LHCN-M2 (cell line): ENCODE results near the gene PEX1. TPM values are rescaled to one million over a fixed set of nuclear protein-coding genes. Genes with fewer than 3 reads are reported as not detected.
"Not testable (repeated sequence)": the region's sequence is repeated elsewhere in the genome, so short reads cannot be mapped to it uniquely, and the experiment has no call there.

ENCODE experiments used
- DNase-seq: peaks from one replicate; pipeline ENCODE4 v3.0.0-alpha.2; 2012; ENCODE audit warnings: low read depth
- polyA plus RNA-seq: library from polyadenylated mRNA; unstranded; fragments of >200 nt; gene quantifications from one replicate; pipeline ENCODE4 v1.2.1, GENCODE V29; 2012; ENCODE audit warnings: missing spikeins
- total RNA-seq: library from RNA; depleted of rRNA; stranded (reverse); fragments of >200 nt; gene quantifications from 2 replicates; pipeline ENCODE4 v1.2.3, GENCODE V29; 2014; rRNA removed

PEX1 gene
- total RNA-seq: 17.1 and 19.6 TPM in 2 replicates
- polyA plus RNA-seq: 4.8 TPM

GRCh38 chr7:92528188-92528957 is at the start of gene PEX1, which contains the start of gene RBM48:
Gene PEX1, minus strand, starts transcription at chr7:92528520. Its CDS starts 85 bp downstream, at chr7:92528435.
Gene RBM48, plus strand, starts transcription at chr7:92528795. Its CDS starts 19 bp downstream, at chr7:92528814.
- peak; percentile 100 for DNase-seq

- DNase-seq: peak; percentile 52
Measured at GRCh38 chr7:92576296-92576695, 48.0 kb upstream of the PEX1 start.

GRCh38 chr7:92569137-92569536 is 40.8 kb upstream of the PEX1 start:
- DNase-seq: no peak

GRCh38 chr7:92567460-92567859 is 39.1 kb upstream of the PEX1 start:
- peak; percentile 98 for DNase-seq

GRCh38 chr7:92563345-92563744 is 35.0 kb upstream of the PEX1 start:
- no peak for DNase-seq

GRCh38 chr7:92560602-92561001 is 32.3 kb upstream of the PEX1 start:
- no peak for DNase-seq

- no peak for DNase-seq
Measured at GRCh38 chr7:92557808-92558362, 29.6 kb upstream of the PEX1 start.

GRCh38 chr7:92557249-92557648 is 28.9 kb upstream of the PEX1 start:
- no peak for DNase-seq

- DNase-seq: no peak
Measured at GRCh38 chr7:92550194-92550593, 21.9 kb upstream of the PEX1 start.

GRCh38 chr7:92547579-92547978 is 19.3 kb upstream of the PEX1 start:
- no peak for DNase-seq

GRCh38 chr7:92546856-92547497 is 18.7 kb upstream of the PEX1 start:
- DNase-seq: no peak

GRCh38 chr7:92545116-92545515 is 16.8 kb upstream of the PEX1 start:
- not testable (repeated sequence) for DNase-seq

- not testable (repeated sequence) for DNase-seq
Measured at GRCh38 chr7:92543542-92543941, 15.2 kb upstream of the PEX1 start.

- no peak for DNase-seq
Measured at GRCh38 chr7:92534572-92534971, 6.3 kb upstream of the PEX1 start.

- no peak for DNase-seq
Measured at GRCh38 chr7:92528958-92529264, 591 bp upstream of the PEX1 start.

GRCh38 chr7:92527300-92528187 is 776 bp downstream of the PEX1 start:
- DNase-seq: peak; percentile 70

- no peak for DNase-seq
Measured at GRCh38 chr7:92523110-92523509, 5.2 kb downstream of the PEX1 start.

- DNase-seq: no peak
Measured at GRCh38 chr7:92520024-92520423, 8.3 kb downstream of the PEX1 start.

GRCh38 chr7:92517631-92518030 is 10.7 kb downstream of the PEX1 start:
- DNase-seq: peak; percentile 33

GRCh38 chr7:92513167-92513902 is 15.0 kb downstream of the PEX1 start:
- no peak for DNase-seq

- no peak for DNase-seq
Measured at GRCh38 chr7:92508946-92509345, 19.4 kb downstream of the PEX1 start.
